ENCODE results near the gene DNAJC30.
"Not testable (repeated sequence)": the region's sequence is repeated elsewhere in the genome, so short reads cannot be mapped to it uniquely, and the experiment has no call there.

DNAJC30 gene

DNA sequence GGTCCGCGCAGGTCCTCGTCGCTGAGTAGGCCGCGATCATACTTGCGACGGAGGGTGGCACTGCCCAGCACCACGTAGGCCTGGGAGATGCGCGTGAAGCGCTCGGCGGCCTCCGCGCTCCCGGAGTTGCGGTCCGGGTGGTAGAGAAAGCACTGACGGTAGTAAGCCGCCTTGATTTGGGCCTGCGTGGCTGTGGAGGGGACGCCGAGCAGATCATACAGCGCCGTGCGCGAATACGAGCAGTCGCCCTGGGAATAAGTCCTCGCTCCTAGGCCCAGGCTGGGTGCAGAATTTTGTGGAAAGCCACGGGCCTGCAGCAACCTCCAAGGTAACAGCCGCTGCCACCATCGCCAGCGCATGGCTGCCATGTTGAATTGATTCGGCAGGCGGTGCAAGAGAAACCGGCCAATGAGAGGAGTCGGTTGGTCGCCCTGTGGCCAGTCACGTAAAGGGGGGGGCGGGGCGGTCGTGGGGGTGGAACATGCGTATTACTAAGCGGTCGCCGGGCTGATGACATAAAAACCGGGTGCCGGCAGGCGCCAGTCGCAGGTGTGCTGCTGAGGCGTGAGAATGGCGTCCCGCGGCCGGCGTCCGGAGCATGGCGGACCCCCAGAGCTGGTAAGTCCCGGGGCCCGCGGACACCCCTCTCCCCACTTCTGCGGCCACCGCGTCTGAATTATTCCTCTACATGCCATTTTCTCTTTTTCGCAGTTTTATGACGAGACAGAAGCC lies at the start of gene DNAJC30, which contains the start of gene BUD23:
Gene DNAJC30, minus strand, starts transcription at position 398 of the 732 bp plus-strand sequence. Its CDS starts 30 bp downstream, at position 368.
Gene BUD23, plus strand, starts transcription at position 542 of the 732 bp plus-strand sequence. Its CDS starts 29 bp downstream, at position 571.
- DNase-seq (ENCODE audit: low read depth), result peak; percentile 82

DNA sequence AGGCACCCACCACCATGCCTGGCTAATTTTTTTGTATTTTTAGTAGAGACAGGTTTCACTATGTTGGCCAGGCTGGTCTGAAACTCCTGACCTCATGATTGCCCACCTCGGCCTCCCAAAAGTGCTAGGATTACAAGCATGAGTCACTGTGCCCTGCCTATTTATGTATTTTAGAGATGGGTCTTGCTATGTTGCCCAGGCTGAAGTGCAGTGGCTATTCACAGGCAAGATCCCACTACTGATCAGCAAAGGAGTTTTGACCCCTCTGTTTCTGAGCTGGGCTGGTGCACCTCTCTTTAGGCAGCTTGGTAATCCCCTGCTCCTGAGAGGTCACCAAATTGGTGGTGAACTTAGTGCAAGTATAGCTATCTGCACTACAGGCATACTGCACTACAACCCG lies 49.1 kb upstream of the DNAJC30 start:
- no peak for DNase-seq (ENCODE audit: low read depth)

DNA sequence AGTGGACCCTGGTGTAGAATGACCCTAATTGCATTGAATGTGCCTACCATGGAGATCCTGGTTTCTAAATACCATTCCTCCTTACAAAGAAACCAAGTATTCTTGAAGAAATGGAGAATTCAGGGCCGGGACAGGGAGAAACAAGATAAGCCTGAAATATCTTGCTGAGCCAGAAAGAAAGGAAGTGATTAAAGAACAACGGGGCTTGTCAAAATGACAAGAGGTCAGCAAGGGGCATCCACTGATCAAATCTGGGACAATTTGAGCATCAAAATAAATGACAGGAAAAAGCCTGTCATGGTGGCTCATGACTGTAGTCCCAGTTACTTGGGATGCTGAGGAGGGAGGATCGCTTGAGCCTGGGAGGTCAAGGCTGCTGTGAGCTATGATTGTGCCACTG lies 47.2 kb upstream of the DNAJC30 start:
- DNase-seq (ENCODE audit: low read depth), result no peak

DNA sequence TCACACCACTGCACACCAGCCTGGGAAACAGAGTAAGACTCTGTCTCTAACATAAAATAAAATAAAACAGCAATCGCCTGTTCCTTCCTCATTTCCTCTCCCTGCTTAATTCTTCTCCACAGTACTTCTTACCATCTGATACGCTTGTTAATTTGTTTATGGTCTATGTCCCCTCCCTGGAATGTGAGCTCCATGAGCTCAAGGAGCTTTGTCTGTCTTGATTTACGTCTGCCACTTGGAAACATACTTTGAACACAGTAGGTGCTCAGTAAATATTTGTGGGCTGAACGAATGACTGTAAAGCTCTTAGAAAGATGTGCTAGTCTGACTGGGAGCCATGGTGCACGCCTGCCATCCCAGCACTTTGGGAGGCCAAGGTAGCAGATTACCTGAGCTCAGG lies 45.3 kb upstream of the DNAJC30 start:
- no peak for DNase-seq (ENCODE audit: low read depth)

DNA sequence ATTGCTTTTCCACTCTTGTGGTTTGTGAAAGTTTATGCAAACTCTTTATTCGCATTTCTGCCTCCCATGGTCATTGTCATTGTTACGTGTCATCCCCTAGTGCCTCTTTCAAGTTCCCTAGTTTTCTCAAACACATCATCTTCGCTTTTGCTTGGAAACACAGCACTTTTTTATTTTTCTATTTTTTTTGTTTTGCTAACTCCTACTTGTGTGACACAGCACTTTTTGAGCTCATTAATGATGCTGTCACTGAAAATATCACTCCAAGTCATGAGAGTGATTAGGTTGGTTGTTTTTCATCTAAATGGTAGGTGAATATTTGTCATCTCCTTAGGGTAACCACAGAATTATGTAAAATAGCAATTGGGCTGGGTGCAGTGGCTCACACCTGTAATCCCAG lies 44.7 kb upstream of the DNAJC30 start:
- no peak for DNase-seq (ENCODE audit: low read depth)

DNA sequence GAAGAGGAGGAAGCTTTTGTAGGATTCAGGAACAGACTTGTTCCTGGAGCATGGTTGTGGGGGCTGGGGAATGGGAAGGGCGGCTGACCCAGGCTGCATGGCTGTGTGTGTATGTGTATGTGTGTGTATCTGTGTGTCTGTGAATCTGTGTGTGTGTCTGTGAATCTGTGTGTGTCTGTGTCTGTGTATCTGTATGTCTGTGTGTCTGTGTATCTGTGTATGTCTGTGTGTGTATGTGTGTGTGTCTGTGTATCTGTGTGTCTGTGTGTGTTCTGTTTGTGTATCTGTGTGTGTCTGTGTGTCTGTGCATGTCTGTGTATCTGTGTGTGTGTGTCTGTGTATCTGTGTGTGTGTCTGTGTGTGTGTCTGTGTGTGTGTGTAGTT lies 42.8 kb upstream of the DNAJC30 start:
- DNase-seq (ENCODE audit: low read depth), result no peak

DNA sequence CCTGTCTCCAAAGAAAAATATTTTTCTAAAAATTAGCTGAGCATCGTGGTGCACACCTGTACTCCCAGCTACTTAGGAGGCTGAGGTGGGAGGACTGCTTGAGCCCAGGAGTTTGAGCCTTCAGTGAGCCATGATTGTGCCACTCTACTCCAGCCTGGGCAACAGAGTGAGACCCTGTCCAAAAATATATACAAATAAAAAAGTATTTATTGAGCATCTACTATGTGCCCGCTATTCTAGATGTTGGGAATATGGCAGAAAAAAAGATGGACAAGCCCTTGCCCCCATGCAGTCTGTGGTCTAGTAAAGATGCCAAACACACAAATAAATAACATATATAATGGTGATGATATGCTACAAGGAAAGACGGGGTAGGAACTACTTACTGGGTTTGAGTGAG lies 40.6 kb upstream of the DNAJC30 start:
- no peak for DNase-seq (ENCODE audit: low read depth)

DNA sequence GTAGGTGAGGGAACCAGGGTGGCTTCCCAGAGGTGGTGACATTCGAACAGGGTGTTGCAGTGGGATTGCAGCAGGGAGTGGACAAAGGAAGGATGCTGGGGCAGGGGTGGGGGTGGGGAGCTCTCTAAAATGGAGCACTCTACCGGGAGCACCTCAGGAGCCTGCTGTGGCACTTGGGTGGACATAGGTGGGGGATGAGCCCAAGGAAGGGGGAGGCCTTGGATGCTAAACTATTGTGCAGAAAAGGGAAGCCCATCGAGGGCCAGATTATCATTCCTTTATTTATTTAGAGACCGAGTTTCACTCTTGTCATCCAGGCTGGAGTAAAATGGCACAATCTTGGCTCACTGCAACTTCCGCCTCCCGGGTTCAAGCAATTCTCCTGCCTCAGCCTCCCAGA lies 39.5 kb upstream of the DNAJC30 start:
- DNase-seq (ENCODE audit: low read depth), result no peak

DNA sequence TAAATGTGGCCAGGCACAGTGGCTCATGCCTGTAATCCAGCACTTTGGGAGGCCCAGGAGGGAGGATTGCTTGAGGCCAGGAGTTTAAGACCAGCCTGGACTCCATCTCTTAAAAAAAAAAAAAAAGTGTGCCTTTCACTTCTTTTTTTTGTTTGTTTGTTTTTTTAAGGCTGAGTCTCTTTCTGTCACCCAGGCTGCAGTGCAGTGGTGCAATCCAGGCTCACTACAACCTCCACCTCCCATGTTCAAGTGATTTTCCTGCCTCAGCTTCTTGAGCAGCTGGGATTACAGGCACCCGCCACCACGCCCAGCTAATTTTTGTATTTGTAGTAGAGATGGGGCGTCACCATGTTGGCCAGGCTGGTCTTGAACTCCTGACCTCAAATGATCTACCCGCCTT lies 38.9 kb upstream of the DNAJC30 start:
- not testable (repeated sequence) for DNase-seq (ENCODE audit: low read depth)

DNA sequence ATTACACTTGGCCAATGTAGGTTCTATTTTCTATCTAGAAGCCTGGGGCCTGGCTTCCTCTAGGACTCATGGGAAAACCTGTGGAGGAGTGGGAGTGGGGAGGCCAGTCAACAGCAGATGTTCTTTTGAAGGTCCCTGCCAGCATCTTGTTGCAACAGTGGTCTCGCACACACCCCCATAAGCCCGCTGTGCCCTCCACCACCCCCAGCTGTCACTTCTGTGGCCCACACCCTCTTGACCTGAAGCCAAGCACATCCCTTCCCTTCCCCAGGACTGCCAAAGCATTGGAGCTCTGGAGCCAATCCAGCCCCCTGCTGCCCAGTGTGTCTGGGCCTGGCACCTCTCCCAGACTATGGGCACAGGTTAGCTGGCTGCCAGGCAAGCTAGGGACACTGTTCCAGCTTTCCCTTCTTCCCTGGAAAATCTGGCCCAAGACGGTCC lies 38.1 kb upstream of the DNAJC30 start:
- DNase-seq (ENCODE audit: low read depth), result no peak

DNA sequence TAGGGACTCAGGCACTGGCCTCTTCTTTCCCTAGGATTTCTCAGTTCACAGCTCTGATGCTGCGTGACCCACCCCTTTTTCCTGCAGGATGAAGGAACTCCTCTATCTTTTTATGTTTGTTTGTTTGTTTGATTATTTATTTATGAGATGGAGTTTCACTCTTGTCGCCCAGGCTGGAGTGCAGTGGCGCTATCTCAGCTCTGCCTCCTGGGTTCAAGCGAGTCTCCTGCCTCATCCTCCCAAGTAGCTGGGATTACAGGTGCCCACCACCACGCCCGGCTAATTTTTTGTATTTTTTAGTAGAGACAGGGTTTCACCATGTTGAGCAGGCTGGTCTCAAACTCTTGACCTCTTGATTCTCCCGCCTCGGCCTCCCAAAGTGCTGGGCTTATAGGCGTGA lies 37.2 kb upstream of the DNAJC30 start:
- DNase-seq (ENCODE audit: low read depth), result not testable (repeated sequence)

DNA sequence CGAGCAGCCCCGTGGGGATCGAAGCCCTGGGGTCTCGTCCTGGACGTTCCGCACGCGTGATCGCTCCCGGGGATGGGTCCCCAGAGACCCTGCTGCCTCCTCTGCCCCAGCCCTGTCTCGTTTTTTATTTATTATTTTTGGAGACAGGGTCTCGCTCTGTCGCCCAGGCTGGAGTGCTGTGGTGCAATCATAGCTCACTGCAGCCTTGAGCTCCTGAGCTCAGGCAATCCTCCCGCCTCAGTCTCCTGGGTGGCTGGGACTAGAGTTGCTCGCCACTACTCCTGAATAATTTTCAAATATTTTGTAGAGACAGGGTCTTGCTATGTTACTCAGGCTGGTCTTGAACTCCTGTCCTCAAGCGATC lies 36.5 kb upstream of the DNAJC30 start:
- no peak for DNase-seq (ENCODE audit: low read depth)

DNA sequence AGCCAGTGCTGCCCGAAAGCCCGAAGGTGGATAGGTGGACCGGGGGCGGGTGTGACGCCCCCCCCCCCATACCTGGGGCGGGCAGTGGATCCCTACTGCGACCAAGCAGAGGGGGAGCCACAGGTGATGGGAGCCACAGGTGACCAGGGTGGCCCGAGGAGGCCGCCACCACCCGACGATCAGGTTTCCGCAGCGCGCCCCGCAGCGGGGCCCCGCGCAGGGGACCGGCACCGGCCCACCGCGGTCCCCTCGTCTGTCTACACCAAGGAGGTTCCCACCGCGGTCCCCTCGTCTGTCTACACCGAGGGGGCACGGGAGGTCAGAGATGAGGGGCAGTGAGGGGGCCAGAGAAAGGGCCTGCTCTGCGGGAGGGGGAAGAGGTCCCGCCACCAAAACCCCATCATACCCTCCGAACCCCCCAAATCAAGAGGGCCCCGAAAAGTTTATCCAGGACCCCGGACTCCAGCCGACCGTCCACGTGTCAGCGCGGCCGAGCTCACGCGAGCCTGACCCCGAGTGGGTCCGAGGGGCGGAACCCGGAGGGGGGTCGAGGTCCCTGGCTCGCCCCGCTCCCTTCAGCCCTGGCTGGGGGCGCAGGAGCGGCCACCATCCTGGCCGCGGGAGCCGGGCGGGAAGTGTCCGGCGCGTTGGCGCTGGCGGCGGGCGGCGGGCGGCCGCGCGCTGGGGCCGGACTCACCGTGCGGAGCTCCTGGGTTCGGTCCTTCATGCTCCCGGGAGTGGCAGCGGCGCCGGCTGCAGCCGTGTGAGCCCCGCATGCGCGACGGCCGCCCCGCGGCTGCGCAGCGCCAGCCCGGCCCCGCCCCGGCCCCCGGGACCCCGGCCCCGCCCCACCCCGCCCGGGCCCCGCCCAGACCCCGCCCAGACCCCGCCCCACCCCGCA lies 35.9 kb upstream of the DNAJC30 start, which contains the start of gene STX1A:
Gene STX1A, minus strand, starts transcription at position 765 of the 901 bp plus-strand sequence. Its CDS starts 38 bp downstream, at position 727.
- no peak for DNase-seq (ENCODE audit: low read depth)

DNA sequence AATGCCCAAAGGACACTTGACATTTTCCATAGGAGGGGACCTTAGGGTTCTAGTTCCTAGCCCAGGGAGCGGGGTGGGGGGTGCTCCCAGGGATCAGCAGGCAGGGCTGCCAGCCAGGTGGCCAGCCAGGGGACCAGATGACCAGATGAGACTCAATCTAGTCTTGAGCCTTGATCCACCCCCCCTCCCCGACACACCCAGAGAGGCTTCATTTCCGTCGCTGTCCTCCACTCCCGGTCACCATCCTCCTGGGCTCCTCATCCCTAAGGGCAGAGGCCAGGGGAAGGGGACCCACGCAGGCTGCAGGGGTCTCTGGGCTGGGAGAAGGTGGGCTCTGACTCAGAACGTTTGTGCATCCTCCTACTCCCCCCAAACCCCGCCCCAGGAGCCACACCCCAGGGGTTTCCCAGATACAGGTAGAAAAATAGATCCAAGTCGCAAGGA lies 35.2 kb upstream of the DNAJC30 start:
- DNase-seq (ENCODE audit: low read depth), result no peak

DNA sequence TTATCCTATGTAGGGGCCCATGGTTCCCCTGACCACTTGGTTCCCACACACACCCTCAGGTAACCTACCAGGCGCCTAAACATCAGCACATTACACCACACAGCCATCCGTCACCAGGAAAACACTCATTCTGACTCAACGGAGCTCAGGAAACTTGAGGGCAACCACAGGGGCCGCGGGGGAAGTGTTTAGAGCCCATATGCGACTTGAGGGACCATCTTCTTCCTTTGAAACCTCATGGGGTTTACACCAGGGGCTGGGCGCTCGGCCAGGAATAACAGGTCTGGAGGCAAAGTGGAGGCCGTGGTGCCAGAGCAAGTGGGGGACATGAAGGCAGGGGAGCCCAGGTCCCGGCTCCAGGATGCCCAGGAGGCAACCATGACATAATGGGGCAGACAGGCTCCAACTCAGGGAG lies 34.7 kb upstream of the DNAJC30 start:
- DNase-seq (ENCODE audit: low read depth), result no peak

DNA sequence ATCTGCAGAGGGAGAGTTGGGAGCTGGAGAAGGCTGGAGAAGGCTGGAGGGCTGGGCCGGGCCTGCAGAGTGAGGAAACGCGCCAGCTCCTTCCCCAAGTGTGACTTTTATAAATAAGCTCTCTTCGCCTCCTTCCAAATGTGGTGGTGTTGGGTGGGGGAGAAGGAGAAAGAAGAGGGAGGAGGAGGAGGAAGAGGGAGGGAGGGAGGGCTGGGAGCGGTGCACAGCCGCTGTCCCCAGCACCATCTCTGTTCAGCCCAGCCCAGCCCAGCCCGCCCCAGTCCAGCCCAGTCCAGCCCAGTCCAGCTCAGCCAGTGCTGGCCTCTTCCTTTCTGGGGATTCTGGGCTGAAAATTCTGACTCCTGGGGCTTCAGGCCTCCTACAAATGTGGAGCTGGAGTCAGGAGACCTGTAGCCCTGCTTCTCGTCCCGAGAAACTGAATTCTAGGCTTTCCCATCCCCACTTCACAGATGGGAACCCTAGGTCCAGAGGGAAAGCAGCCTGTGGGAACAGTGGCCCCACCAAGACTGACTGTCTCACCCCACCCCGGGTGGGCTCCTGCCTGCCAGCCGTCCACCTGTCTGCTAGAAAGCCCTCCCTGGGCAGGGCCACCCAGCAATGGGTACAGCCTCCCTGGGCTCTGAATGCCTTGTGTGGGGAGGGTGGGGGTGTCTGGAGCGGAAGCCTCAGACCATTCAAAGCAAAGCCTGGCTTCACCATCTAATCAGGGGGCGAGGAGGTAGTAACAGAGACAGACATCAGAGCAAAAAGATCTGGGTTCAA lies 34.0 kb upstream of the DNAJC30 start:
- no peak for DNase-seq (ENCODE audit: low read depth)

DNA sequence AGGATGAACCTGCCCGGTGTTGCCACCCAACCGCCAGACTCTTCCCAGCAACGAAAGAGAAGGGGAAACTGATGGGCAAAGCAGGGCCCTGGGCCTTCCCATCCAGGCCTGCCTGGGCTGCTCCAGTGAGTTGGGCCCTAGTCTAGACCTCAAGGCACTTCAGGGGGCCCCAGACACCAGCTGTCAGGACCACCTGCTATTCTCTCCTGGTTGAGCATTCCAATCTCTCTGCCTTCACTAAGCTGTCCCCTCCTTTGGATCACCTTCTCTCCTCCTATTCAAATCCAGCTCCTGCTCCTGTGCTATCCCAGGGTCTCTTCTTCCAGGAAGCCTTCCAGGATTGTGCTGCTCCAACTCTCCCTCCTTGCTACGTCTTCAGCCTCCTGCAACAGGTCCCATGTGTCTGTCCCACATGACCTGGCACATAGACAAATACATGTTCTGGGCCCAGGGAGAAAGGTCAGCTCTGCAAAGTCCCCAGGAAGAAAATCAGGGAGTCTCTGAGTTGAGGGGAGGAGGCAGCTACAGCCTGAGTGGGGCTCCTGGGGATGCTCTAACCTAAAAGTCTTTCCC lies 33.2 kb upstream of the DNAJC30 start:
- DNase-seq (ENCODE audit: low read depth), result no peak

DNA sequence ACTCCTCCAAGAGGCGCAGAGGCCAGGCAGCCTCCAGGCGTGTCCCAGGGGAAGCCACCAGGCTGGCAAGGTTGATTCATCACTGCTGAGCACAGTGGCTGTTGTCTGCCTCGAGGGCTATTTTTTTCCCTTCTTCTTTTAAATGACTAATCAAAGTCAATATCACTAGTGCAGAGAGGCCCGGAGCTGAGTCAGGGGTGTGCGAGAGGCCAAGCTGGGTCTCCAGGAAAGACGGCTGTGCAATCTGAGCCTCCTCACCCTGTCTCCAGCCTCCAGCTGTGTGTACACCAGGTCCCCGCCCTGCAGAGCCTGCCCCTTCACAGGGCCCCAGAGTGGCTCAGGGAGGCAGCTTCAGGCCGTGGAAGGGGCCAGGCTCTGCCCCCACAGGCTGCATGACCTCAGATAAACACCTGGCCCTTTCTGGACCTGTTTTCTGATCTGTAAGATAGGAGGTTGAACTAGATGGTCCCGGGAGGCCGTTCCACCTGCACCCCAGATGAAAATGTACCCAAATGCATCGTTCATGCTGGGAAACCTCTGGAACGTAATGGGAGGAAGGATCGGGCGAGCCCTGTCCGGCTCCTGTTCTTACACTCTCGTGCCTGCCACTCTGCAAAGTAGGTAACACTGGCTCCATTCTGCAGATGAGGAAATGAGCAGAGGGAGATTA lies 32.5 kb upstream of the DNAJC30 start:
- DNase-seq (ENCODE audit: low read depth), result no peak

DNA sequence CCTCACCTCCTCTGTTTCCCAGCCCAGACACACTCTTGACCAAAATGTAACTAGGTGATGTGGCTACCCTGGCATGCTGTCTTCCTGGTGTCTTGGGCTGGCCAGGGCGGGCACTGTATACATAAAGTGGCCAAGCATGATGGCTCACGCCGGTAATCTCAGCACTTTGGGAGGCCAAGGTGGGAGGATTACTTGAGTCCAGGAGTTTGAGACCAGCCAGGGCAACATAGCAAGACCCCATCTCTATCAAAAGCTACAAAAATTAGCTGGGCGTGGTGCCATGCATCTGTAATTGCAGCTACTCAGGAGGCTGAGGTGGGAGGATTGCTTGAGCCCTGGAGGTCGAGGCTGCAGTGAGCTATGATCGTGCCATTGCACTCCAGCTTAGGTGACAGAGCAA lies 30.1 kb upstream of the DNAJC30 start:
- not testable (repeated sequence) for DNase-seq (ENCODE audit: low read depth)

DNA sequence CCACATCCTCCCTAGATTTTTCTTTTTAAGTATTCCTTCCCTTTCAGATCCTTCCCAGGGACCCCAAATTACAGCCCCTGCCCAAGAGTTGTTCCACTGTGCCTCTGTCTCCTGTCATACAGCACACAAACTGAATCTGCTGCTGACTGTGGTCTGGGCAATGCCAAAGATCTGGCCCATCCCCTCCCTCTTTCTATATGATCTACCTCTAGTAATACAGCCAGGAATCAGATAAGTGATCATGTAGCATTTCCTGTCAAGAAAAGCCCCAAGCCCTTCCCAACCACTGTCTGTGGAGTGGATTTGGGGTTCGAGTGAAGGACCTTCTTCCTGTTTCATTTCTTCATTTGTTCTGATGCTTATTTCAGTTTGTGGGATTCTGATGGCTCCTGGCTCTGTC lies 29.5 kb upstream of the DNAJC30 start:
- no peak for DNase-seq (ENCODE audit: low read depth)

DNA sequence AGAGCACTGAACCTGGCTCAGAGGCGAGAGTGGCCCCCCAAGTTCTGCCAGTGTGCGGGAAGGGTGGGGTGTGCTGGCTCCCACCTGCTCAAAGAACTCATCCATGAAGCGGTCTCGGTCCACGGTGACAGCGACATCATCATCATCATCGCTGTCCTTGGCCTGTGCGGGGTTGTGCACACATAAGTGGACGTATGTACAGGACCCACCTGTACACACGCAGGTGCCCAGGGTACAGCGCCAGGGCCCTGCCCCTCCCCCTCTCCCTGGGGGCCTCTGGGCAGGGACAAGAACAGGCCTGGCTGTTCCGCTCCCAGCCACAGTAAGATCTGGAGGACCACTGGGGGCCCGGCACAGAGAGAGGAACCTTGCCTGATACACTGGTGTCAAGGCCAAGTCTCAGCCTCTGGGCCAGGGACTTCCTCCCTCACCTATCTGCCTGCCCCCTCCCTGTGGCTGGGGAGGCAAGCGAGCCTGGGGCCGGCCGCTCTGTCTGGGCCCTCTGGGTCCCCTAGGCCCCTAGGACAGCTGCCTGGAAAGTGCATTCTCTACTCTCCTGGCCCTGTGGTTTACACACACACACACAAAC lies 25.8 kb upstream of the DNAJC30 start:
- no peak for DNase-seq (ENCODE audit: low read depth)
